WTC11 (cell line): Measurements from ENCODE around the gene AGBL1.

Source experiments
- JUN ChIP-seq: sonication (generic); formaldehyde crosslinking; IDR thresholded peaks from 2 replicates; pipeline ENCODE4 v1.8.0; 2023; ENCODE audit warnings: mild to moderate bottlenecking, missing genetic modification reagents
- TF ChIP-seq, protein P1 (sequence below): fragments of 200-600 bp; IDR thresholded peaks from 2 replicates; pipeline ENCODE4 v1.8.0; 2022; ENCODE audit warnings: antibody characterized with exemption

DNA sequence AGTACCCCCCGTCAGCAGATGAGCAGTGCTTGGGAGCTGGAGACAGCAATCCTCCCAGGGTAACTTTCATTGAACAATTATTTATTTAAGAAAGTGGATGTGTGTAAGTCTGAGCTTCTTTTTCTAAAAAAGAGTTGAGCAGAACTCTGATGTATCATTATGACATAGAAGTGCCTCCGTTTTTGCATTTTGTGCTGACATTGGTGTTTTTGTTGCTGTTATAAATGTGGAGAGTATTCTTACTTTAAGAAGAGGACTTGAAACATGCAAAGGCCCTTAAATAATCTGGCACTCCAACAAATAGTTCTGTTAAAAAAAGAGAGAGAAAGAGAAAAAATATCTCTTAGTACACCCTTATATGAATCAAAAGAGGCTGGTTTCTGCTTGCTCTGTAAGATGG is 217.1 kb downstream of the AGBL1 start:
- TF ChIP-seq, protein P1, sequence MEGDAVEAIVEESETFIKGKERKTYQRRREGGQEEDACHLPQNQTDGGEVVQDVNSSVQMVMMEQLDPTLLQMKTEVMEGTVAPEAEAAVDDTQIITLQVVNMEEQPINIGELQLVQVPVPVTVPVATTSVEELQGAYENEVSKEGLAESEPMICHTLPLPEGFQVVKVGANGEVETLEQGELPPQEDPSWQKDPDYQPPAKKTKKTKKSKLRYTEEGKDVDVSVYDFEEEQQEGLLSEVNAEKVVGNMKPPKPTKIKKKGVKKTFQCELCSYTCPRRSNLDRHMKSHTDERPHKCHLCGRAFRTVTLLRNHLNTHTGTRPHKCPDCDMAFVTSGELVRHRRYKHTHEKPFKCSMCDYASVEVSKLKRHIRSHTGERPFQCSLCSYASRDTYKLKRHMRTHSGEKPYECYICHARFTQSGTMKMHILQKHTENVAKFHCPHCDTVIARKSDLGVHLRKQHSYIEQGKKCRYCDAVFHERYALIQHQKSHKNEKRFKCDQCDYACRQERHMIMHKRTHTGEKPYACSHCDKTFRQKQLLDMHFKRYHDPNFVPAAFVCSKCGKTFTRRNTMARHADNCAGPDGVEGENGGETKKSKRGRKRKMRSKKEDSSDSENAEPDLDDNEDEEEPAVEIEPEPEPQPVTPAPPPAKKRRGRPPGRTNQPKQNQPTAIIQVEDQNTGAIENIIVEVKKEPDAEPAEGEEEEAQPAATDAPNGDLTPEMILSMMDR = no peak
- TF ChIP-seq JUN = no peak
